CD4-positive, alpha-beta T cell treated with Interleukin-17A for 4 hours (primary cell): Measurements from ENCODE around the gene GSS.

Experiments used
- DNase-seq: peaks from one replicate; pipeline ENCODE4 v3.0.0-alpha.2; 2020; ENCODE audit warnings: mixed read lengths

Gene GSS

DNA sequence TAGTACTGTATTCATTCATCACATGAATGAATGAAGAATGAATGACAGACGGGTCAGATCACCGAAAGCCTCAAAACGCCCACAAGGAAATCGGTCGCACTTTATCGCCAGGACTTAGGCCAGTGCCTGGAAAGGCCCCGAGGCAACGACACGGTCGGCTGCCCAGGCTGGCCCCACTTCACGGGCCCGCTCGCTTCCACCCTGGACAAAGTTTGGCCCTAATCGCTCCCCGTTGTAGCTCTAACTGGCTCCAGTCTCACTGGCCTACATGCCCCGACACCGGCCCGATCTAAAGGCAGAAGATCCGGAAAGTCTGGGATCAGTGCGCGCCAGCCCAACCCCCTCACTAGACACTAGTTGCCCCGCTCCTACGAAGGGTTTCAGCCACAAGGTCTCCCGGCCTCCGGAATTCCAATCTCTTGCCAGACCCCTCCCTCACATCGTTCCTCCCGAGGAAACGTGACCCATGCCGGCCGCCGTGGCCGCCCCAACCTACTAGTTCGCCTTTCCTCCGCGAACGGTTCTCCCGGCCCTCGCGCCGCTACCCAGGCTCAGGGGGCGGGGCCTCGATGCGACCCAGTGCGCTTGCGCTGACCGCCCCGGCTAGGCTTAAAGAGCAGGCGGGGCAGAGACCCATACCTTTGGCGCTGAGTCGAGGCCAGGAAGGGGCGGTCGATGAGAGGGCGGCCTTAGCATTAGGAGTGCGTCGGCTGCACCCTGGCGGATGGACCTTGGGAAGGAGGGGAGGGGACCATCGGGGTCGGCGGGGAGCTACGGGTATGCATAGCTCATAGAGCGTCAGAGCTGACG, at the start of gene GSS, which contains the start of gene MYH7B:
Gene GSS (minus strand): TSS at position 576 of the 810 bp plus-strand sequence. CDS start 3,954 bp downstream, outside the sequence.
Gene MYH7B (plus strand): TSS at position 638 of the 810 bp plus-strand sequence. CDS start 22,138 bp downstream, outside the sequence.
- peak; percentile 98 for DNase-seq

- DNase-seq, result no peak
Observed at GRCh38 chr20:35004749-35005462, 49.3 kb upstream of the GSS start.

- no peak for DNase-seq
Observed at GRCh38 chr20:35004051-35004725, 48.6 kb upstream of the GSS start.

DNA sequence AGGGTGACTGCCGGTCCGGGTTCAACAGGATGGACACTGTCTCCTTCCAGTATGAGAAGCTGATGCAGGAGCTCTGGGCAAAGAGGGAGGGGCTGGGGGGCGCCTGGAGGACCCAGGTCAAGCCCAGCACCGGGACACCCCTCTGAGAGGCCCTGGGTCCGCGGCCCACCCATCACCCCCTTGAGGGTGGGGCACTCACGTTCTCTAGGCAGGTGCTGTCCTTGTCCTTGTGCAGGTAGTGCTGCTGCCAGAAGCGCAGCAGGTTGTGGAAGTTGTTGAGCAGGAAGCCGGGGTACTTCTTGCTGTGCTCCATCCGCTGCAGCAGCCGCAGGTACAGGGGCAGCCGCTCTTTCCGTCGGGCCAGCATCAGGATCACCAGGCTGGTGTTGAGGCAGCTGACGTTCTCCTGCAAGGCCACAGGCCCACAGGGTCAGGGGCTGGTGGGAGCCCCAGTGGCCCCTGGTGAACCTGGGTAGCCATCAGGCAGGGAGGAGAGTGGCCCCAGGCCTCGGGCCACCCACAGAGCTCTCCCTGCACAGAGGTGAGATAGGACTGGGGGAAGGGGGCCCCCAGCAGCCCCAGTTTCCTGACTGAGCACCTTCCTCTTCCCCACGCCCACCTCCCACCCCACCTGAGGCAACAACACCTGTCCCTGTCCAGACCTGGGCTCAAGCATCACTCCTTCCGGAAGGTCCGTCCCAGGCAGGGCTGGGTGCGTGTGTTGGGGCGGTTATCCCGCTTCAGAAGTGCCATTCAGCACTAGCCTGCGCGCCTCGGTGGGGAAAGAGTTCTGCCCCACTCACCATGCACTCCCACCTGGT, 47.8 kb upstream of the GSS start:
- no peak for DNase-seq

DNA sequence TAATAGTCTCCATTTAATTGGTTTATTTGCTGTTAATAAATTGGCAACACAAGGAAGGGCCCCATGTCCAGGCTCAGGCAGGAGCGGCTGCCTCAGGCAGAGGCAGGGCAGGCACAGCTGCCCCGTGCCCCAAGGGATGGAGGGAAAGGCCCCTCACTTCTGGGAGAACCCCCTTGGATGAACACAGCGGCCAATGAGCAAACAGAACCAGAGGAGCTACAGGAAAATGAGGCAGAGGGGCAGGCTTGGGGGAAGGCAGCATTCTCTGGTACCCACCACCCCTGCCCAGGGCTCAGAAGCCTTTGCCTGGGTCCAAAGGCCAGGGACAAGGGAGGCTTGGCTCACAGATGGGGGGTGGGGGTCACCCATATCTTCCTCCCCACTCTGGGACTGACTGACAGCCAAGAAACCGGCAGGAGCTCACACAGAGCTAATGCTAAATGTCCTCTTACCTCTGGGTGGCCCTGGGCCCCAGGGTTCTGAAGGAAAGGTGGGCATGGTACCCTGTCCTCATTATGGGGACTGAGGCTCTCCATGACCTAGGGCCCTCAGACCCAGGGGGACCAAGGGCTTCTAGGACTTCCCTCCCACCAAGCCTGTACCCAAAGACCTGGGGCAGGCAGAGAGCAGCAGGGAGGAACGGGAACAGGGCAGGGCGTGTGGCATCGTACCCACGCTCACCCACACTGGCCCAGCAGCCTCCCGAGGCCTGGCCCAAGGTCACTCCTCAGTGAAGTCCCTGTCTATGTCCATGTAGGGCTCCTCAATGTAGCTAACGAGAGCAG, 47.0 kb upstream of the GSS start:
- DNase-seq, result no peak

GRCh38 chr20:35001596-35002362, 46.2 kb upstream of the GSS start:
- no peak for DNase-seq

GRCh38 chr20:35000922-35001595, 45.5 kb upstream of the GSS start:
- no peak for DNase-seq

DNA sequence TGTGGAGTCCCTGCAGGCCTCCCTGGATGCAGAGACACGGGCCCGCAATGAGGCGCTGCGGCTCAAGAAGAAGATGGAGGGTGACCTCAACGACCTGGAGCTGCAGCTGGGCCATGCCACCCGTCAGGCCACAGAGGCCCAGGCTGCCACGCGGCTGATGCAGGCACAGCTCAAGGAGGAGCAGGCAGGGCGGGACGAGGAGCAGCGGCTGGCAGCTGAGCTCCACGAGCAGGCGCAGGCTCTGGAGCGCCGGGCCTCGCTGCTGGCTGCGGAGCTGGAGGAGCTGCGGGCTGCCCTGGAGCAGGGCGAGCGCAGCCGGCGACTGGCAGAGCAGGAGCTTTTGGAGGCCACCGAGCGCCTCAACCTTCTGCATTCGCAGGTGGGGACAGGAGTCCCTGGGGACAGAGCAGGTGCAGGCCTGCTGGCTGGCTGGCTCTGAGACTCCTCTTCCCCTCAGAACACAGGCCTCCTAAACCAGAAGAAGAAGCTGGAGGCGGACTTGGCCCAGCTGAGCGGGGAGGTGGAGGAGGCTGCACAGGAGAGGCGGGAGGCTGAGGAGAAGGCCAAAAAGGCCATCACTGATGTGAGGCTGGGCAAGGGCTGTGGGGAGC, 44.8 kb upstream of the GSS start:
- no peak for DNase-seq

DNA sequence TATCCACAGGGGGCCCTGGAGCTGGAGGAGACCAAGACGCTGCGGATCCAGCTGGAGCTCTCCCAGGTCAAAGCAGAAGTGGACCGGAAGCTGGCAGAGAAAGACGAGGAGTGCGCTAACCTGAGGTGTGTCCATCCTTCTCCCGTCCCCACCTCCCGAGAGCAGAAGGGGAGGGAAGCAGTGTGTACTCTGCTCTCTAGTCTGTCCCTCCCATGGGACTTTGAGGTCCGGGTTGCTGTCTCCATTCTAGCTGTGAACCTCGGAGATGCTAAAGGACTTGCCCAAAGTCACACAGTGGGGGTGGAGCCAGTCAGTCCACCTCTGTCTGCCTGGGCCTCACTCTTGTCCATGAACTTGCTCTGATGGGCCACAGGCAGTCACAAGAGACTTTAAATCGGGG, 44.2 kb upstream of the GSS start:
- DNase-seq, result no peak

- DNase-seq, result no peak
Observed at GRCh38 chr20:34999021-34999451, 43.4 kb upstream of the GSS start.

- no peak for DNase-seq
Observed at GRCh38 chr20:34998331-34998950, 42.8 kb upstream of the GSS start.

DNA sequence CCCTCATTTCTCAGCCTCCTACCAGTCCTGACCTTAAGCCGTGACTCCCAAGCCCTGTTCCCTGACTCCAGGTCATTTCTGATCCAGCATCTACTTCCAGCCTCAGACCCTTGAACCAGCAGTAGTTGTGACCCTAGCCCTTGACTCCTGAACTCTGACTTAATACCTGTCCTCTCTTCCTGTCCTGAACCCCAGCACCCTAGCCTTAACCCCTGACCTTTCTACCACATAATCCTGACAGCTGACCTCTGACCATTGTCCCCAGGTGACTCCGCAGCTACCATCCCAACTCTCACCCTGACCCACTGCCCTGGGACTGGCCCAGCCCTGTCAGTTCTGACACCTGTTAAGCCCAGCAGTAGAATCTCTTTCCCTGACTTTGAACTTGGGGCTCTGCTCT, 42.2 kb upstream of the GSS start:
- DNase-seq, result no peak

- no peak for DNase-seq
Observed at GRCh38 chr20:34997131-34997561, 41.5 kb upstream of the GSS start.

DNA sequence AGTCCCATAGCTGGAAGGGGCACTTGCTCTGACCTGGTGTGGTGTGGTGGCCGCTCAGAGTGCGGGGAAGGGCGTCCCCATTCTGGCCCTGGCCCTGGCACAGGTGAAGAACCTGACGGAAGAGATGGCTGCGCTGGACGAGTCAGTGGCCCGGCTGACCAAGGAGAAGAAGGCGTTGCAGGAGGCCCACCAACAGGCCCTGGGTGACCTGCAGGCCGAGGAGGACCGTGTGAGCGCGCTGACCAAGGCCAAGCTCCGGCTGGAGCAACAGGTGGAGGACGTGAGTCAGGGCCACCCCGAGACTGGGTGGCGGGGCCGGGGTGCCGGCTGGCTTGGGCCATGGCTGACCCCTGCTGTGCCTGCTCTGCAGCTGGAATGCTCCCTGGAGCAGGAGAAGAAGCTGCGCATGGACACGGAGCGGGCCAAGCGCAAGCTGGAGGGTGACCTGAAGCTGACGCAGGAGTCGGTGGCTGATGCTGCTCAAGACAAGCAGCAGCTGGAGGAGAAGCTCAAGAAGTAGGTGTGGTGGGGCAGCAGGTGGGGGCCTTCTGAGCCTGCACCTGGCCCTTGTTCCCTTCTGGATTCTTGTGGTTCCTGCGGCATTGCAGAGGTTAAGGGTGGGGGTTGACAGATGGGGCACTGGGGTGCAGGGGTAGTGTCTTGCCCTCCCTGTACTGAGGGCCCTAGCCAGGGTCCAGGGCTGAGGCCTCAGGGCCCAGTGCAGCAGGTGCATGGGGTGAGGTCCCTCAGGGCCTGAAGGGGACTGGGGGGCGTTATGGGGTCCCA, 40.8 kb upstream of the GSS start:
- DNase-seq, result no peak

- DNase-seq, result no peak
Observed at GRCh38 chr20:34995696-34996095, 40.1 kb upstream of the GSS start.

- DNase-seq, result no peak
Observed at GRCh38 chr20:34995192-34995591, 39.6 kb upstream of the GSS start.

DNA sequence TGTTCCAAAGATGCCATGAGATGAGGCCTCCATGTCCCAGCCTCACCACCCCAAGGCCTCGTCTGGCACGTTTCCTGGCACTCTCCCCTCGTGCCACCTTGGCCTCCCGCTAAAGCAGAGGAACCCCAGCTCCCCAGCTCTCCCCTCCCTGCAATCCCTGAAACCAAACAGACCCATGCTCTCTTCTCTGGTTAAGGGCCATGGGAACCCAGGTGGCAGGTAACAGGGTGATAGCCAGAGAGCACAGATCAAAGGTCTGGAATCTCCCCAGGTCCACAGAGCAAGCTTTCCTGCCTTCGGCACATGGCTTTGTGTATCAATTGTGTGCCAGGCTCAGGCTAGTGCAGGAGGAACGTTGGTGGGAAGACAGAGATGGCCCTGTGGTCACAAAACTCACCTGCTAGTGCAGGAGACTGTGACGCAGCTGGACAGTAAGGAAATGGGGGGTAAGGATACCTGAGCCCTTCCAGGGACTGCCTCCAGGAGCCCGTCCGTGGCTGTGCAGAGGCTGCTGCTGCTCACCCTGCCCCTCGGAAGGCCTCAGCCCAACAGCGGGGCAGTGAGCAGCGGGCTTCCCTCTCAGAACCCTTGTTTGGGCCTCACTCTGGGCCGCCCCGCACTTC, 39.0 kb upstream of the GSS start:
- no peak for DNase-seq

DNA sequence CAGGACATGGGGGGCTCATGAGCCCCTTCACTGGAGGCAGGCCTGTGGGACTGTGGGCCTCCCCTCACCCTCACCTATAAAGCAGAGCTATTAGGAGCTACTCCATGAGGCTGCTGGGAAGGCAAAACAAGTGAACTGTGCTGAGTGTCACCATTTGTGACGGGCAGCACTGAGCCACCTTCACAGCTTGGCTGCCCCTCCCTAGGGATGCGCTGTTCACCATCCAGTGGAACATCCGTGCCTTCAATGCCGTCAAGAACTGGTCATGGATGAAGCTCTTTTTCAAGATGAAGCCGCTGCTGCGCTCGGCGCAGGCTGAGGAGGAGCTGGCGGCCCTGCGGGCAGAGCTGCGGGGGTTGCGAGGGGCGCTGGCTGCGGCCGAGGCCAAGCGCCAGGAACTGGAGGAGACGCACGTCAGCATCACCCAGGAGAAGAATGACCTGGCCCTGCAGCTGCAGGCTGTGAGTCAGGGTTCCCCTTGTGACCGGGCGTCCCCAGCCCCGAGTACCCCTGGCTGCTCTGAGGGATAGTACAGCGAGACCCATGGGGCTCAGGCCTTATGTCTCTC, 38.4 kb upstream of the GSS start:
- no peak for DNase-seq
